Sigmoid colon (tissue), 7 donors: ENCODE results near the gene PER2. TPM values are rescaled to one million over a fixed set of nuclear protein-coding genes. Genes with fewer than 3 reads are reported as not detected.

Experiments used
- DNase-seq: peaks from one replicate; pipeline ENCODE4 v3.0.0-alpha.2; 2019
- H3K27ac ChIP-seq, 4 donors: fragments of 200-600 bp; sonication (generic); one replicate each; pipeline ENCODE4 v1.5.1; 2016 to 2019; ENCODE audit warnings: mild to moderate bottlenecking in 1 of 4
- H3K27me3 ChIP-seq, 3 donors: fragments of 200-600 bp; sonication (generic); one replicate each; pipeline ENCODE4 v1.5.1; 2019; ENCODE audit warnings: mild to moderate bottlenecking in 1 of 3
- H3K36me3 ChIP-seq, 4 donors: fragments of 200-600 bp; sonication (generic); one replicate each; pipeline ENCODE4 v1.5.1; 2016 to 2019
- H3K4me1 ChIP-seq, 4 donors: fragments of 200-600 bp; sonication (generic); one replicate each; pipeline ENCODE4 v1.5.1; 2017 to 2019
- H3K4me3 ChIP-seq, 4 donors: fragments of 200-600 bp; sonication (generic); one replicate each; pipeline ENCODE4 v1.5.1; 2017 to 2019; ENCODE audit warnings: mild to moderate bottlenecking in 2 of 4, moderate library complexity in 1 of 4
- H3K9me3 ChIP-seq, 4 donors: fragments of 200-600 bp in 3 of 4; sonication (generic) in 3 of 4; one replicate each; pipeline versions ENCODE4 v1.5.1 to v1.6.1; 2013 to 2019
- CTCF ChIP-seq, 4 experiments: fragments of 450-650 bp in 3 of 4; fragments of 200-600 bp in 1 of 4; IDR thresholded peaks; one replicate each; pipeline ENCODE4 v1.5.1; 2016 to 2019; ENCODE audit warnings: antibody characterized with exemption in 4 of 4, mild to moderate bottlenecking in 3 of 4, moderate library complexity in 2 of 4
- EP300 ChIP-seq, 4 donors: sonication (generic); formaldehyde crosslinking; IDR thresholded peaks; one replicate each; pipeline ENCODE4 v1.6.1; 2017; ENCODE audit warnings: antibody characterized with exemption in 4 of 4
- POLR2A ChIP-seq, 2 donors: fragments of 450-650 bp; IDR thresholded peaks; one replicate each; pipeline ENCODE4 v1.6.1; 2016; ENCODE audit warnings: antibody characterized with exemption in 2 of 2, mild to moderate bottlenecking in 2 of 2, moderate library complexity in 2 of 2
- POLR2AphosphoS5 ChIP-seq, 4 donors: sonication (generic); formaldehyde crosslinking; IDR thresholded peaks; one replicate each; pipeline ENCODE4 v1.6.1; 2017; ENCODE audit warnings: antibody characterized with exemption in 4 of 4
- WGBS, 2 donors: extraction: QIAGEN DNeasy Blood & Tissue Kit; methylation state at CpG; one replicate each; pipeline ENCODE4 v1.1.7; 2013; 5-methylcytosine and 5-hydroxymethylcytosine counted together
- intact Hi-C: fragments of 100-400 bp; cut with DNase I; formaldehyde crosslinking; loops from one replicate; pipeline ENCODE4 v1.15.1; 2023
- polyA plus RNA-seq, 3 donors: library from polyadenylated mRNA; stranded (reverse); fragments of 200-250 nt; gene quantifications; one replicate each; pipeline ENCODE4 v1.2.3, GENCODE V29; 2013
- total RNA-seq, 4 donors: library from RNA; depleted of rRNA; stranded (reverse); fragments of >200 nt; gene quantifications; one replicate each; pipeline ENCODE4 v1.1.0, GENCODE V29; 2016
- donor health status: healthy with polysubstance abuse.
- donor health status: Bipolar disorder and iron deficiency.
- donor health status: healthy.

Gene PER2
- total and polyA plus RNA-seq, 7 donors, result 3.7 to 11.8 (median 7.7) TPM

GRCh38 chr2:238224356-238225035 lies 63.9 kb downstream of the PER2 start:
- WGBS, 2 donors, result 92 to 96% methylated on average over 29 of the region's 29 CpGs
- Histone ChIP-seq H3K4me3 (no peak overlapping the region), H3K27ac (no peak overlapping the region), H3K27me3 (no peaks in the 10 kb centered on the region), H3K9me3 (no peaks in the 10 kb centered on the region), H3K4me1 (peaks cover 0 to 59% (median 54%) of the 10 kb centered on the region in 4 donors), H3K36me3 (no peaks in the 10 kb centered on the region)
- intact Hi-C loops, result no loop called here
- TF ChIP-seq POLR2AphosphoS5 (IDR thresholded peaks at IDR 0.05) (no peak), CTCF (IDR thresholded peaks at IDR 0.05) (no peak), POLR2A (IDR thresholded peaks at IDR 0.05) (no peak), EP300 (IDR thresholded peaks at IDR 0.05) (no peak)
- no peak for DNase-seq

- Histone ChIP-seq H3K36me3 (no peaks in the 10 kb centered on the region), H3K4me1 (peaks cover 0 to 25% (median 21%) of the 10 kb centered on the region in 4 donors), H3K9me3 (no peaks in the 10 kb centered on the region), H3K4me3 (peak overlapping the region in 3 of 4 donors; percentile 26 to 34 (median 32)), H3K27ac (peak overlapping the region; percentile 26 to 75 (median 70)), H3K27me3 (no peaks in the 10 kb centered on the region)
- no peak for DNase-seq
- intact Hi-C loops, result no loop called here
- WGBS, 2 donors, result 79 to 82% methylated on average over 23 of the region's 23 CpGs
- TF ChIP-seq POLR2A (IDR thresholded peaks at IDR 0.05) (no peak), POLR2AphosphoS5 (IDR thresholded peaks at IDR 0.05) (peak in 3 of 4 donors; percentile 49 to 60 (median 57))
Observed at GRCh38 chr2:238220892-238221521, 67.4 kb downstream of the PER2 start.

GRCh38 chr2:238220274-238220891 lies 68.0 kb downstream of the PER2 start:
- TF ChIP-seq EP300 (IDR thresholded peaks at IDR 0.05) (no peak), POLR2AphosphoS5 (IDR thresholded peaks at IDR 0.05) (no peak), POLR2A (IDR thresholded peaks at IDR 0.05) (no peak), CTCF (IDR thresholded peaks at IDR 0.05) (no peak)
- Histone ChIP-seq H3K4me3 (peak overlapping the region in 1 of 4 donors; percentile 26), H3K36me3 (no peaks in the 10 kb centered on the region), H3K4me1 (peaks cover 0 to 19% (median 14%) of the 10 kb centered on the region in 4 donors), H3K27ac (peak overlapping the region in 3 of 4 donors; percentile 67 to 75 (median 72)), H3K9me3 (no peaks in the 10 kb centered on the region), H3K27me3 (no peaks in the 10 kb centered on the region)
- WGBS, 2 donors, result 75 to 78% methylated on average over 10 of the region's 10 CpGs
- DNase-seq, result no peak
- intact Hi-C loops, result no loop called here

- Histone ChIP-seq H3K27ac (no peak overlapping the region), H3K27me3 (no peaks in the 10 kb centered on the region), H3K9me3 (peaks cover 0 to 2% (median 0%) of the 10 kb centered on the region in 4 donors), H3K36me3 (no peaks in the 10 kb centered on the region), H3K4me1 (peaks cover 0 to 15% (median 10%) of the 10 kb centered on the region in 4 donors), H3K4me3 (no peak overlapping the region)
- intact Hi-C loops, result no loop called here
- no peak for DNase-seq
- 90 to 91% methylated on average over 2 of the region's 2 CpGs for WGBS, 2 donors
- TF ChIP-seq EP300 (IDR thresholded peaks at IDR 0.05) (no peak), POLR2A (IDR thresholded peaks at IDR 0.05) (no peak), CTCF (IDR thresholded peaks at IDR 0.05) (no peak), POLR2AphosphoS5 (IDR thresholded peaks at IDR 0.05) (no peak)
Observed at GRCh38 chr2:238216651-238217184, 71.7 kb downstream of the PER2 start.

GRCh38 chr2:238207006-238207405 lies 81.4 kb downstream of the PER2 start:
- Histone ChIP-seq H3K9me3 (no peaks in the 10 kb centered on the region), H3K4me3 (no peak overlapping the region), H3K4me1 (peaks cover 0 to 13% (median 12%) of the 10 kb centered on the region in 4 donors), H3K27ac (no peak overlapping the region), H3K36me3 (no peaks in the 10 kb centered on the region), H3K27me3 (no peaks in the 10 kb centered on the region)
- TF ChIP-seq EP300 (IDR thresholded peaks at IDR 0.05) (no peak), CTCF (IDR thresholded peaks at IDR 0.05) (no peak), POLR2A (IDR thresholded peaks at IDR 0.05) (no peak), POLR2AphosphoS5 (IDR thresholded peaks at IDR 0.05) (no peak)
- intact Hi-C loops, result loop anchor here (10.0 kb wide), 1 partner anchor 58 kb away; no protein-coding TSS in a partner anchor
- DNase-seq, result no peak
- 75 to 82% methylated on average over 7 of the region's 7 CpGs for WGBS, 2 donors
